GM12878 (cell line): ENCODE data around the gene MEGF11. TPM values are rescaled to one million over a fixed set of nuclear protein-coding genes. Genes with fewer than 3 reads are reported as not detected.

Experiments
- ATAC-seq: fragments of 200-7000 bp; cut with Tn5 transposase; 3 replicates; pipeline ENCODE4 v1.9.1; 2020; ENCODE audit warnings: mild to moderate bottlenecking, moderate library complexity
- BruUV-seq: library from RNA; stranded (reverse); fragments of 400-500 nt; replicated peaks from 2 replicates; lab custom pipeline; 2021; lab: Mats Ljungman, UMichigan
- CTCF ChIA-PET: fragments of 300-600 bp; sonication (Branson Sonifier 250); formaldehyde crosslinking; extraction: SDS; loops from one replicate; lab custom pipeline; 2021; ENCODE audit warnings: inconsistent platforms; lab: Yijun Ruan, JAX
- POLR2A ChIA-PET: fragments of 350-600 bp; formaldehyde crosslinking; extraction: SDS; loops from one replicate; lab custom pipeline; 2021; ENCODE audit warnings: inconsistent platforms; lab: Charles Lee
- RAD21 ChIA-PET: fragments of 300-600 bp; sonication (Branson Sonifier 250); formaldehyde crosslinking; loops from one replicate; lab custom pipeline; 2023; ENCODE audit warnings: antibody characterized with exemption; ENCODE audit not compliant: unreplicated experiment; lab: Charles Lee
- SMC1A ChIA-PET: fragments of 300-600 bp; sonication (Branson Sonifier 250); formaldehyde crosslinking; loops from one replicate; lab custom pipeline; 2023; ENCODE audit not compliant: unreplicated experiment, uncharacterized antibody; lab: Charles Lee
- DNase-seq: peaks from one replicate; pipeline ENCODE4 v3.0.0-alpha.2; 2011; ENCODE audit warnings: low read depth, low spot score
- FAIRE-seq: peaks from 3 replicates; lab custom pipeline; 2011; peaks lifted over from hg19 to GRCh38; lab: Jason Lieb, UNC
- H2AFZ ChIP-seq: 2 replicates; pipeline ENCODE4 v1.6.0; 2011; ENCODE audit warnings: low read depth, low read length, control low read depth; ENCODE audit not compliant: control insufficient read depth
- H3K27ac ChIP-seq: 2 replicates; pipeline ENCODE4 v1.5.1; 2011; ENCODE audit warnings: control low read depth; ENCODE audit not compliant: control insufficient read depth, insufficient read depth
- H3K27me3 ChIP-seq, 2 experiments: replicated peaks in 1 of 2; 2 replicates each; pipeline versions ENCODE4 v1.6.0 to v1.6.1; 2011; ENCODE audit warnings: low read length in 1 of 2; ENCODE audit not compliant: control insufficient read depth in 2 of 2, insufficient read depth in 2 of 2
- H3K36me3 ChIP-seq, 2 experiments: 2 replicates each; pipeline ENCODE4 v1.5.1; 2011; ENCODE audit warnings: low read length in 1 of 2; ENCODE audit not compliant: control insufficient read depth in 2 of 2, insufficient read depth in 2 of 2
- H3K4me1 ChIP-seq: 2 replicates; pipeline ENCODE4 v1.6.1; 2011; ENCODE audit warnings: mild to moderate bottlenecking, low read length, moderate library complexity, mixed read lengths; ENCODE audit not compliant: control insufficient read depth, insufficient read depth
- H3K4me2 ChIP-seq: 2 replicates; pipeline ENCODE4 v1.6.0; 2011; ENCODE audit warnings: control low read depth; ENCODE audit not compliant: control insufficient read depth, insufficient read depth
- H3K4me3 ChIP-seq: fragments of 200-600 bp; sonication (generic); 2 replicates; pipeline ENCODE4 v1.5.1; 2016
- H3K79me2 ChIP-seq: 2 replicates; pipeline ENCODE4 v1.6.0; 2011; ENCODE audit warnings: low read length; ENCODE audit not compliant: control insufficient read depth, insufficient read depth
- H3K9ac ChIP-seq: 2 replicates; pipeline ENCODE4 v1.8.0; 2011; ENCODE audit warnings: low read length, control low read depth, mixed read lengths; ENCODE audit not compliant: control insufficient read depth, insufficient read depth
- H3K9me3 ChIP-seq: replicated peaks from 3 replicates; pipeline ENCODE4 v1.5.1; 2011; ENCODE audit warnings: mild to moderate bottlenecking, low read length; ENCODE audit not compliant: control insufficient read depth, insufficient read depth
- H4K20me1 ChIP-seq: 2 replicates; pipeline ENCODE4 v1.6.0; 2011; ENCODE audit not compliant: control insufficient read depth, insufficient read depth
- CHD1 ChIP-seq: IDR thresholded peaks from 2 replicates; pipeline ENCODE4 v1.6.1; 2012; ENCODE audit warnings: low read depth, low read length, improper control_type of control experiment
- EED ChIP-seq: sonication (generic); IDR thresholded peaks from 2 replicates; pipeline ENCODE4 v1.6.1; 2016; ENCODE audit warnings: antibody characterized with exemption, low read depth
- FOXK2 ChIP-seq: fragments of 450-650 bp; IDR thresholded peaks from 2 replicates; pipeline ENCODE4 v1.6.1; 2017; ENCODE audit warnings: mild to moderate bottlenecking, moderate library complexity
- MAX ChIP-seq: IDR thresholded peaks from 2 replicates; pipeline ENCODE4 v1.6.1; 2012; ENCODE audit warnings: low read depth, low read length, improper control_type of control experiment
- RAD51 ChIP-seq: fragments of 450-650 bp; IDR thresholded peaks from 2 replicates; pipeline ENCODE4 v1.6.1; 2016; ENCODE audit warnings: moderate library complexity, mild to moderate bottlenecking, inconsistent platforms
- REST ChIP-seq: IDR thresholded peaks from 2 replicates; pipeline ENCODE4 v1.6.1; 2012; ENCODE audit warnings: mild to moderate bottlenecking, low read depth, low read length
- ZNF24 ChIP-seq: fragments of 450-650 bp; IDR thresholded peaks from 2 replicates; pipeline ENCODE4 v1.6.1; 2017; ENCODE audit warnings: antibody characterized with exemption, mild to moderate bottlenecking
- WGBS: methylation state at CpG from one replicate; pipeline ENCODE4 v1.1.6; 2016; ENCODE audit warnings: low lambda C conversion rate; ENCODE audit not compliant: insufficient replicate concordance, insufficient coverage; ENCODE audit errors: missing lambda C conversion rate; 5-methylcytosine and 5-hydroxymethylcytosine counted together
- in situ Hi-C: fragments of 300-500 bp; cut with MboI; formaldehyde crosslinking; loops from 9 replicates; pipeline ENCODE4 v1.14.3; 2018; ENCODE audit warnings: mixed read lengths
- intact Hi-C: fragments of 100-400 bp; cut with micrococcal nuclease; formaldehyde crosslinking; loops from one replicate; pipeline ENCODE4 v1.14.2; 2022; ENCODE audit not compliant: unreplicated experiment
- polyA plus RNA-seq, 11 experiments: library from polyadenylated mRNA; depleted of rRNA in 4 of 11; unstranded in 6 of 11; stranded (reverse) in 5 of 11; fragments of >200 nt; fragmentation: Nextera tagmentation in 4 of 11; fragmentation: Illumina TruSeq in 1 of 11; extraction: Ambion mirVana in 4 of 11; extraction: Trizol in 1 of 11; gene quantifications; 1 replicate in 1 of 11; 2 replicates in 10 of 11; pipeline versions ENCODE4 v1.2.1 to v1.2.3, GENCODE V29; 2011 to 2016; ENCODE audit warnings: inconsistent platforms in 2 of 11, missing spikeins in 2 of 11, low read depth in 1 of 11
- total RNA-seq, 4 experiments: library from RNA; depleted of rRNA in 3 of 4; stranded (reverse); fragments of >200 nt in 3 of 4; fragmentation: Illumina TruSeq in 1 of 4; extraction: Trizol in 1 of 4; gene quantifications; 2 replicates each; pipeline versions ENCODE4 v1.2.1 to v1.2.3, GENCODE V29; 2013 to 2021
- TF ChIP-seq, protein P1 (sequence below): IDR thresholded peaks from 2 replicates; pipeline ENCODE4 v1.6.1; 2012; ENCODE audit warnings: low read length, inconsistent platforms
- TF ChIP-seq, protein P2 (sequence below): IDR thresholded peaks from 2 replicates; pipeline ENCODE4 v1.6.1; 2011; ENCODE audit warnings: low read depth, low read length, improper control_type of control experiment, borderline replicate concordance

MEGF11 gene
- total and polyA plus RNA-seq, 10 of the 15 experiments (the other 5 are each of a cell fraction or from before 2014, with no cell fraction given): 0.03 to 1.7 (median 0.49) TPM

GRCh38 chr15:66001042-66001441 is 252.5 kb downstream of the MEGF11 start:
- Histone ChIP-seq H3K79me2 (no peaks in the 10 kb centered on the region), H4K20me1 (no peaks in the 10 kb centered on the region), H2AFZ (no peak overlapping the region), H3K9me3 (no peaks in the 10 kb centered on the region), H3K4me3 (no peak overlapping the region), H3K9ac (no peak overlapping the region), H3K27me3 (0 out of 4 replicates have a peak, but pooled peaks cover 0 to 1% of the 10 kb centered on the region in 2 experiments), H3K27ac (no peak overlapping the region), H3K36me3 (no peaks in the 10 kb centered on the region), H3K4me1 (no peaks in the 10 kb centered on the region), H3K4me2 (no peak overlapping the region)
- RAD21 ChIA-PET: no interaction called here
- DNase-seq (no peak), ATAC-seq (no peak), FAIRE-seq (no peak)
- 0% methylated on average over 5 of the region's 5 CpGs for WGBS
- SMC1A ChIA-PET: no interaction called here
- no TSS peak for BruUV-seq
- POLR2A ChIA-PET: interaction anchor here (0.5 kb wide), 1 partner anchor 1322 kb away, joined by 3 read pairs; no protein-coding TSS in a partner anchor
- CTCF ChIA-PET: interaction anchor here (1.0 kb wide), 1 partner anchor 84 kb away, joined by 4 read pairs; no protein-coding TSS in a partner anchor
- TF ChIP-seq FOXK2 (no peak), EED (no peak), RAD51 (no peak), MAX (no peak), REST (no peak), ZNF24 (no peak), CHD1 (no peak)
- TF ChIP-seq, protein P1, sequence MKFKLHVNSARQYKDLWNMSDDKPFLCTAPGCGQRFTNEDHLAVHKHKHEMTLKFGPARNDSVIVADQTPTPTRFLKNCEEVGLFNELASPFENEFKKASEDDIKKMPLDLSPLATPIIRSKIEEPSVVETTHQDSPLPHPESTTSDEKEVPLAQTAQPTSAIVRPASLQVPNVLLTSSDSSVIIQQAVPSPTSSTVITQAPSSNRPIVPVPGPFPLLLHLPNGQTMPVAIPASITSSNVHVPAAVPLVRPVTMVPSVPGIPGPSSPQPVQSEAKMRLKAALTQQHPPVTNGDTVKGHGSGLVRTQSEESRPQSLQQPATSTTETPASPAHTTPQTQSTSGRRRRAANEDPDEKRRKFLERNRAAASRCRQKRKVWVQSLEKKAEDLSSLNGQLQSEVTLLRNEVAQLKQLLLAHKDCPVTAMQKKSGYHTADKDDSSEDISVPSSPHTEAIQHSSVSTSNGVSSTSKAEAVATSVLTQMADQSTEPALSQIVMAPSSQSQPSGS: no peak
- TF ChIP-seq, protein P2, sequence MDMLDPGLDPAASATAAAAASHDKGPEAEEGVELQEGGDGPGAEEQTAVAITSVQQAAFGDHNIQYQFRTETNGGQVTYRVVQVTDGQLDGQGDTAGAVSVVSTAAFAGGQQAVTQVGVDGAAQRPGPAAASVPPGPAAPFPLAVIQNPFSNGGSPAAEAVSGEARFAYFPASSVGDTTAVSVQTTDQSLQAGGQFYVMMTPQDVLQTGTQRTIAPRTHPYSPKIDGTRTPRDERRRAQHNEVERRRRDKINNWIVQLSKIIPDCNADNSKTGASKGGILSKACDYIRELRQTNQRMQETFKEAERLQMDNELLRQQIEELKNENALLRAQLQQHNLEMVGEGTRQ: no peak
- intact Hi-C loops (no loop called here), in situ Hi-C loops (no loop called here)
